HepG2 (cell line): Measurements from ENCODE around the gene MYO10.

ENCODE experiments used
- ELF1 ChIP-seq: sonication (generic); formaldehyde crosslinking; IDR thresholded peaks from 2 replicates; pipeline ENCODE4 v1.4.0; 2020; ENCODE audit warnings: missing genetic modification reagents
- NFRKB ChIP-seq: fragments of 450-650 bp; IDR thresholded peaks from 2 replicates; pipeline ENCODE4 v1.6.1; 2017
- TF ChIP-seq, protein P1 (sequence below): sonication (generic); formaldehyde crosslinking; IDR thresholded peaks from 2 replicates; pipeline ENCODE4 v1.5.0; 2020; ENCODE audit warnings: mild to moderate bottlenecking, missing genetic modification reagents, moderate library complexity
- TF ChIP-seq, protein P2 (sequence below): sonication (generic); formaldehyde crosslinking; conservative IDR thresholded peaks from 2 replicates; pipeline ENCODE4 v1.4.0; 2020; ENCODE audit warnings: missing genetic modification reagents
- TF ChIP-seq, protein P3 (sequence below), 2 experiments: fragments of 450-650 bp in 1 of 2; sonication (generic) in 1 of 2; formaldehyde crosslinking in 1 of 2; IDR thresholded peaks; 2 replicates each; pipeline versions ENCODE4 v1.6.1 to v1.8.0; 2016 to 2022; ENCODE audit warnings: antibody characterized with exemption in 1 of 2, mild to moderate bottlenecking in 1 of 2, missing genetic modification reagents in 1 of 2

DNA sequence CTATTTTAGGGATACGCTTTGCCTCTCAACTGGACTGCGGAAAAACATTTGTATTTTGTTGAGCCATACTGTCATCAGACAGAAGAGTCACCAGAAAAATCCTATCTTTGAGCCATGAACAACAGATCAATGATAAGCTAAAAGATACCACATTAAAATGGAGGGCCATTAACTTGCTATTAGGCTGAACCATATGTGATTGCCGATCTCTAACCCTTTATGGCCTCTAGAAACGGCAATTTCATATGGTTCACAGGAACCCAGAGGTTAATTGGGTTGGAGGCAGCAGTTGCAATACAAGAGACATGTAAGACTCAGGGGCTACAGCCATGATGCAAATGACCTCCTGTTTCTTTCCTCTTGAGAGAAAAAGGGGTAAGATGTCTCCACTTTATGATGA is 69.8 kb downstream of the MYO10 start:
- TF ChIP-seq, protein P1, sequence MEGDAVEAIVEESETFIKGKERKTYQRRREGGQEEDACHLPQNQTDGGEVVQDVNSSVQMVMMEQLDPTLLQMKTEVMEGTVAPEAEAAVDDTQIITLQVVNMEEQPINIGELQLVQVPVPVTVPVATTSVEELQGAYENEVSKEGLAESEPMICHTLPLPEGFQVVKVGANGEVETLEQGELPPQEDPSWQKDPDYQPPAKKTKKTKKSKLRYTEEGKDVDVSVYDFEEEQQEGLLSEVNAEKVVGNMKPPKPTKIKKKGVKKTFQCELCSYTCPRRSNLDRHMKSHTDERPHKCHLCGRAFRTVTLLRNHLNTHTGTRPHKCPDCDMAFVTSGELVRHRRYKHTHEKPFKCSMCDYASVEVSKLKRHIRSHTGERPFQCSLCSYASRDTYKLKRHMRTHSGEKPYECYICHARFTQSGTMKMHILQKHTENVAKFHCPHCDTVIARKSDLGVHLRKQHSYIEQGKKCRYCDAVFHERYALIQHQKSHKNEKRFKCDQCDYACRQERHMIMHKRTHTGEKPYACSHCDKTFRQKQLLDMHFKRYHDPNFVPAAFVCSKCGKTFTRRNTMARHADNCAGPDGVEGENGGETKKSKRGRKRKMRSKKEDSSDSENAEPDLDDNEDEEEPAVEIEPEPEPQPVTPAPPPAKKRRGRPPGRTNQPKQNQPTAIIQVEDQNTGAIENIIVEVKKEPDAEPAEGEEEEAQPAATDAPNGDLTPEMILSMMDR (CRISPR knock-in tag) = no peak
- TF ChIP-seq NFRKB (no peak), ELF1 (CRISPR knock-in tag) (no peak)
- TF ChIP-seq, protein P2, sequence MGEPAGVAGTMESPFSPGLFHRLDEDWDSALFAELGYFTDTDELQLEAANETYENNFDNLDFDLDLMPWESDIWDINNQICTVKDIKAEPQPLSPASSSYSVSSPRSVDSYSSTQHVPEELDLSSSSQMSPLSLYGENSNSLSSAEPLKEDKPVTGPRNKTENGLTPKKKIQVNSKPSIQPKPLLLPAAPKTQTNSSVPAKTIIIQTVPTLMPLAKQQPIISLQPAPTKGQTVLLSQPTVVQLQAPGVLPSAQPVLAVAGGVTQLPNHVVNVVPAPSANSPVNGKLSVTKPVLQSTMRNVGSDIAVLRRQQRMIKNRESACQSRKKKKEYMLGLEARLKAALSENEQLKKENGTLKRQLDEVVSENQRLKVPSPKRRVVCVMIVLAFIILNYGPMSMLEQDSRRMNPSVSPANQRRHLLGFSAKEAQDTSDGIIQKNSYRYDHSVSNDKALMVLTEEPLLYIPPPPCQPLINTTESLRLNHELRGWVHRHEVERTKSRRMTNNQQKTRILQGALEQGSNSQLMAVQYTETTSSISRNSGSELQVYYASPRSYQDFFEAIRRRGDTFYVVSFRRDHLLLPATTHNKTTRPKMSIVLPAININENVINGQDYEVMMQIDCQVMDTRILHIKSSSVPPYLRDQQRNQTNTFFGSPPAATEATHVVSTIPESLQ (CRISPR knock-in tag) = no peak
- TF ChIP-seq, protein P3, sequence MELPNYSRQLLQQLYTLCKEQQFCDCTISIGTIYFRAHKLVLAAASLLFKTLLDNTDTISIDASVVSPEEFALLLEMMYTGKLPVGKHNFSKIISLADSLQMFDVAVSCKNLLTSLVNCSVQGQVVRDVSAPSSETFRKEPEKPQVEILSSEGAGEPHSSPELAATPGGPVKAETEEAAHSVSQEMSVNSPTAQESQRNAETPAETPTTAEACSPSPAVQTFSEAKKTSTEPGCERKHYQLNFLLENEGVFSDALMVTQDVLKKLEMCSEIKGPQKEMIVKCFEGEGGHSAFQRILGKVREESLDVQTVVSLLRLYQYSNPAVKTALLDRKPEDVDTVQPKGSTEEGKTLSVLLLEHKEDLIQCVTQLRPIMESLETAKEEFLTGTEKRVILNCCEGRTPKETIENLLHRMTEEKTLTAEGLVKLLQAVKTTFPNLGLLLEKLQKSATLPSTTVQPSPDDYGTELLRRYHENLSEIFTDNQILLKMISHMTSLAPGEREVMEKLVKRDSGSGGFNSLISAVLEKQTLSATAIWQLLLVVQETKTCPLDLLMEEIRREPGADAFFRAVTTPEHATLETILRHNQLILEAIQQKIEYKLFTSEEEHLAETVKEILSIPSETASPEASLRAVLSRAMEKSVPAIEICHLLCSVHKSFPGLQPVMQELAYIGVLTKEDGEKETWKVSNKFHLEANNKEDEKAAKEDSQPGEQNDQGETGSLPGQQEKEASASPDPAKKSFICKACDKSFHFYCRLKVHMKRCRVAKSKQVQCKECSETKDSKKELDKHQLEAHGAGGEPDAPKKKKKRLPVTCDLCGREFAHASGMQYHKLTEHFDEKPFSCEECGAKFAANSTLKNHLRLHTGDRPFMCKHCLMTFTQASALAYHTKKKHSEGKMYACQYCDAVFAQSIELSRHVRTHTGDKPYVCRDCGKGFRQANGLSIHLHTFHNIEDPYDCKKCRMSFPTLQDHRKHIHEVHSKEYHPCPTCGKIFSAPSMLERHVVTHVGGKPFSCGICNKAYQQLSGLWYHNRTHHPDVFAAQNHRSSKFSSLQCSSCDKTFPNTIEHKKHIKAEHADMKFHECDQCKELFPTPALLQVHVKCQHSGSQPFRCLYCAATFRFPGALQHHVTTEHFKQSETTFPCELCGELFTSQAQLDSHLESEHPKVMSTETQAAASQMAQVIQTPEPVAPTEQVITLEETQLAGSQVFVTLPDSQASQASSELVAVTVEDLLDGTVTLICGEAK (IDR thresholded peaks at IDR 0.05) = no peak
- TF ChIP-seq, protein P3 (CRISPR knock-in tag; IDR thresholded peaks at IDR 0.05) = no peak
